ENCODE measurements around the gene DDX31.

DDX31 gene

DNA sequence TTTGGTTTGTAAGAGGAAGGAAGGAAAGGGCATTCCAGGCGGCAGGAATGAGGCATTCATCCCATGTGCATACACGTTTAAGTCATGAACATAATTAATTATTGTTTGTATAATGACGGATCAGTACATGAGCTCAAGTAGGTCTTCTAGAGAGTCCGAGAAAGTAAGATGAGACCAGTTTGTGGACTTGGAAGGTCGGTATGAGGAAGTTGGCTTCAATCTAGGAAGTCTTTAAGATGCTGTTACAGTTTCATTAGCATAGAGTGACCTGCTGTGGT lies 2.6 kb upstream of the DDX31 start:
- no peak for DNase-seq (ENCODE audit: low read depth)

DNA sequence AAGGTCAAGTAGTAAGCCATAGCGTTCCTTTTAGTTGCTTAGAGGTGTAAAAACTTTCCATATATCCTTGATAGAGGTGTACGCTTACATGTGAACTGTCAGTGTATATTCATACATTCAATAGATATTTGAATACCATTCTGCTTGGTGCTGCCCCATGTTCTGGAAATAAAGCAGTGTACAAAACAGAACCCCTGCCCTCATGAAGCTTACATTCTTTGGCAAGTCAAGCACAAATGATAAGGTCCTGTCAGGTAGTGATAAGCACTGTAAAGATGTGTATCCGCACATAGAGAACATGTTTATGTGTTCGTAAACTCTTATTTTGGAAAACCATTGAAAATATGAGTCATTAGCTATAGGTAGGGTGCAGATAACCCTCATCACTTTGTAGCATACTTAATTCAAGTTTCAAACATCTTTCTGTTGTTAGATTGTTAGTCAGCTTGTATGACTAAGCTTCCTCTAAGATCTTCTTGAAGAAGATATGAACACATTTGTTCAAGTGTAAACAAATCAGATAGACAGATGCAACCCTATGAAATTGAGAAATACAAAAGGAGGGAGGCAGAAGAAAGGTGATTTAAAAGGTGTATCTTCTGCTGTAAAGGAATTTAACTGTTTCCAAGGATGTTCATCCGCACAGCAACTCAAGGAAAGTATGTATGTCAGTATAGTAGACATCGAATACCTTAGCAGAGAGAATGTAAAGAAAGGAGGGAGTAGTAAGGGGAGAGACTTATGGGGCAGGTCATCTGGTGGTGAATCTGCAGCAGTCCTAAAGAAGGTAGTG lies 2.0 kb upstream of the DDX31 start:
- DNase-seq (ENCODE audit: low read depth) = no peak

DNA sequence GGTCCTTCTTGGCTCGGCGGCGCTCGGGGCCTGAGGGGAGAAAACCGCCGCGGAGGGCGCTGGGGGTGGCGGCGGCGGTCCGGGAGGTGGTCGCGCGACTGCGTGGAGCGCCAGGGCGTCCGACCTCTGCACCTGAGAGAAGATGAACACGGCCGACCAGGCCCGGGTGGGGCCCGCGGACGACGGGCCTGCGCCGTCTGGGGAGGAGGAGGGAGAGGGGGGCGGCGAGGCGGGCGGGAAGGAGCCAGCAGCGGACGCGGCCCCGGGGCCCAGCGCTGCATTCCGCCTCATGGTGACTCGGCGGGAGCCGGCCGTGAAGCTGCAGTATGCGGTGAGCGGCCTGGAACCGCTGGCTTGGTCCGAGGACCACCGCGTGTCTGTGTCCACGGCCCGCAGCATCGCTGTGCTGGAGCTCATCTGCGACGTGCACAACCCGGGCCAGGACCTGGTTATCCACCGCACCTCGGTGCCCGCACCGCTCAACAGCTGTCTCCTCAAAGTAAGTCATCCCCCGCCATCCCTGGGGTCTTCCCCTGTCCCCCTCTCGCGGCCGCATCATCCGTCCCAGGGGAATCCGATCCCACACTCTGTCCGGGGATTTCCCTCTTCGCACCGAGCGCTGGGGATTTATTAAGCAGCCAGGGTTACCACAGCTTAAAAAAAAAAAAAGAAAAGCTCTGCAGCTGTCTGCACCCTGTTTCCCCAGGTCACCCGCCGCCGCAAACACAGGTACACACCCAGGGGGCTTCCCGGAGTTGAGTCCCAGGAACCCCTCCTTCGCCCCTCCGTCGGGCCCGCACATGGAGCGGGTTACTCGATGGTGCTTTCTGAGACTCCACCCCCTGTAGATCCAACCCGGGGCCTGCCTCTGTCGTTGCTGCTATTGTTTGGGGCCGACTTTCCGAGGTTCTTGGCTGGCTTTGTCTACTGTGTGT lies 941 bp upstream of the DDX31 start, which contains the start of gene GTF3C4:
TSS of gene GTF3C4 (plus strand) at position 8 of the 935 bp plus-strand sequence. CDS start at position 143, 135 bp downstream.
- peak; percentile 43 for DNase-seq (ENCODE audit: low read depth)

DNA sequence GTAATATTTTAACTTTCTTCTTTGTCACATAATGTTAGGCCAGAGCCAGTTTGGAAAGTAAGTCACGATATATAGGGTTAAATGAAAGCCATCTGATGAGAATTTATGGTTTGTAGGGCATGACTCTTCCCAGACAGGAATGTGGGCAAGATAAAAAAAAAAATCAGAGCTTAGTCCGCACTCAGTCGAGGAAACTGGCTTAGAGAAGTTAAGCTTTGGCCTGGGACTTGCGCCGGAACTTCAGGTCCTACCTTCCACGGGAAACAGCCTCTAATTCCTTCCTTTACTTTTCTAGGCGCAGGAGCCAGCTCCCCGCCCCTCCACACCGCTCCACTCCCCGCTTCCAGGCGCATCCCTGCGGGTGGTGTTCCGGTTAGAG lies 475 bp downstream of the DDX31 start:
- DNase-seq (ENCODE audit: low read depth) = peak; percentile 12

DNA sequence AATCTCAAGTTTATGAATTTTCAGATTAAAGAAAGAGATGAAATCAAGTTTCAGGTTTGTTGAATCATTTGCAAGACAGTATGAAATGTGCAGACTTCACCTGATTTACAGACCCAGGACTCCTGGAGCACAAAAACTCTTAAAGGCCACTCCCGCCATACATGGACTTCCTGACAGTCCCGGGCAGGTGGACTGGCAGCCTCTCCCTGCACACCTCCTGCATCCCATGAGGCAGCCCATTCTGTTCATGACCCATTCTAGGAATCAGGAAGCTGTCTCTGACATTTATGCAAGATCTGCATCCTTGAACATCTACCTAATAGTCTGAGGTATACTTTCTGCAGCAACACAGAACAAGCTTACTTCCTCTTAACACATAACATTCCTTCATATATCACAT lies 5.9 kb downstream of the DDX31 start:
- no peak for DNase-seq (ENCODE audit: low read depth)

DNA sequence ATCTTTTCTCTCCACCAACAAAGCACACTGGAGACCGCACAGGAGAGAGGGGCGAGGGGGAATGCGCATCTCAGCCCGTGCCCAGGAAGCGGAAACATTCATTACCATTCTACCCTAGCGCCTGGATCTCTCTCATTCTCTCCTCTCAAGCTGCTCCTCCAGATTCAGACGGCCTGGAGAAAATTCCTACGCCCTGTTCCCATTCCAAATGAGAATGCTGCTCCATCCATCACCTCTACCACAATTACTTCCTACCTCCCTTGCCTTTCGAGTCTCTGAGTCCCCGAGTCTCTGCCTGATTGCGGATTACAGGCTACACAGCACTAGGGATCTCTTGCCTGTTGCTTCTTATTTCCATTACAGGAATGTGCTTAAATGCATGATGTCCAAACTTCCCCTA lies 6.7 kb downstream of the DDX31 start:
- no peak for DNase-seq (ENCODE audit: low read depth)

DNA sequence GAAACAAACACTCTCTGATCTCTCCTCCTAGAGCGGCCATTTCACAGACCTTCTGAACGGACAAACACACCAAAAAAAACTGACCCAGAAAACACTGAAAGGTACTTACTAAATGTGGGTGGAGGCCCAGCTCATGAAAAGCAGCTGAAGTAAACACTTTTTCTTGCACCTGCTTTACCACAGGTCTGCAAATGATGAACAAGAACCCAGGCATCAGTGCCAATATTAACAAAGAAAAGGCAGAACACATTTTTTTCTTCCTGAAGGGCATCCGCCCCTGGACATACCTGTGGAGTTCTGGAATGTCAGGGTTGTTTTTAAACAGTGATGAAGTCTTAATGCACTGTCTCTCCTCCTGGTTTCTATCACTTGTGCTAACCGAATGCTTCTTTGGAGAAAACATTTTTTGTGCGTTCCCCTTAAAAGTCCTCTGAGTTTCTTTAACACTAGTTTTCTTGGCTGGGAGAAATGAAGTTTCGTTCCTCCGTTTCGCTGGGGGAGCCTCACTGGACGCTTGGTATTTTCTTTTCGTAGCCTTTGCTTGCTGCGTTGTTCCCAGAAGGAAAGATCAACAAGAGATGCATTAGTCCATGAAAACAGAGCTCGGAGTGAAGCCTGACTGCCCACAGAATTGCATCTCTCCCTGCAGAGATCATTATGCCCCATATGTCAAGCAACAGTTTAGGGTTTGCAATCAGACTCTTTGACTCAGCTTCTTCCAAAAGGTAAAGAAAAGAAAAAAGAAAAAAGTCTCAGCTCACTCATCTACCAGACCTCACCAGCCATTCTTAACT lies 7.4 kb downstream of the DDX31 start:
- DNase-seq (ENCODE audit: low read depth) = no peak

DNA sequence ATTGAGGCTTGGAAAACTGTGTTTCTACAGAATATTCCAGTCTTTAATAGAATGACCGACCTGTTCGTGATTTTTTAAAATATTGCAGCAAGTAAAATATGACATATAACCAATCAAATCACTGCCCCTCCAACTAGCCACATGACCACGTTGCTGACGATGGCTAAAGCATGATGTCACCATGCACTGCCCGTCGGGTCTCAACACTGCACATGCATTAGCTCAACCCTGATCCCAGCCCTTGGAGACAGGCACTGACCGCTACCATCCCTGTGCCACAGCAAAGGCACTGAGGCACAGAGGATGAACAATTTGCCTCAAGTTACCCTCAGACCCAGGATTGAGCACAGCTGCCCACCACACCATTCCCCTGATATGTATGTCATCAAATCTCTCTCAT lies 13.5 kb downstream of the DDX31 start:
- DNase-seq (ENCODE audit: low read depth) = no peak

DNA sequence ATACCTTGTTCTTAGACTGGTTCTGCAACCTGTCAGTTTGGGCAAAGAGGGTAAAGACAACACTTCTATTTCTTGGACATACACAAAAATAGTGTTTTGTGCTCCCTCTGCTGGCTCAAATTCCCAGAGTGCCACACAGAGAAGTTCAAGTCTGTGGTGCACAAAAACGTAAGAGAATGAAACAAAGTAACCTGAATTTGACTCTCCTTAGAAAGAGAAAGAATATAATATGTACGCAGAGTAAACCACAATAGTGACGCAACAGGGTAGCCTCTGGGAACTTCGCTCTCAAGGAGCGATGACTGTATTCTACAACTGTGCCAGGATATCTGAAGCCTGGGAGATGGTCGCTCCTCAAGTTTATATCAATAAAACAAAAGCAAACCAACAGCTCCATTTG lies 18.5 kb downstream of the DDX31 start:
- no peak for DNase-seq (ENCODE audit: low read depth)

DNA sequence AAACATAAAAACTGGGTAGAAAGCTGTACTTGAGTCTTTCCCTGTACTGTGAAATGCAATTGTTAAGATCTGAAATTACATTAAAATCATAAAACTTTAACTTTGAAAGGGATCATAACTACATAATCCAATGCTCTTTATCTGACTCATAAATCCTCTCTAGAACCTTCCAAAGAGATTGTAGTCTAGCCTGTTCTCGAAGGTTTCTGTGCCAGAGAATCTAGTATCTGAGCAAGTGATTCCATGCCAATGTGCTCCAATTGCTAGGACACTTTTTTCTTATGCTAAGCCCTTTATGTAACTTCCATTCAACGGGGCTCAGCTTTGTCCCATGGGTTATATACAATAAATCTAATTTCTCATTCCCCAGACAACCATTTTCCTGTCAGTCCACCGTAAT lies 21.1 kb downstream of the DDX31 start:
- DNase-seq (ENCODE audit: low read depth) = no peak

DNA sequence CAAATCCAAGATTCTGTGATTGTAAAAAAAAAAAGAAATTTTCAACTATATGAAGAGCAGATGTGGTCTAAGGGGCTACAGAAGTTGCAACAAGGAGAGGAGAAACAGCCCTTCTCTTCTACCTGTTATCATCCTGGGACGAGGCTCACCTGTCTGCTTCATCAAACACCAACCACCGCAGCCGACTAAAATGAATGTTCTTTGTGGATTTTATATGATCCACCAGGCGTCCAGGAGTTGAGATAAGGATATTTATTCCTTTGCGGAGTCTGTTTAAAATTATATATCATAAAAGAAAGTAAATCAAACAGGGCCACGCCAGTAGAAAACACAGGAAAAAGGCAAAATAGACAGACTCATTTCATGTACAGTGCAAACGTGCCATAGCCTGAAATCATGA lies 21.5 kb downstream of the DDX31 start:
- DNase-seq (ENCODE audit: low read depth) = no peak

DNA sequence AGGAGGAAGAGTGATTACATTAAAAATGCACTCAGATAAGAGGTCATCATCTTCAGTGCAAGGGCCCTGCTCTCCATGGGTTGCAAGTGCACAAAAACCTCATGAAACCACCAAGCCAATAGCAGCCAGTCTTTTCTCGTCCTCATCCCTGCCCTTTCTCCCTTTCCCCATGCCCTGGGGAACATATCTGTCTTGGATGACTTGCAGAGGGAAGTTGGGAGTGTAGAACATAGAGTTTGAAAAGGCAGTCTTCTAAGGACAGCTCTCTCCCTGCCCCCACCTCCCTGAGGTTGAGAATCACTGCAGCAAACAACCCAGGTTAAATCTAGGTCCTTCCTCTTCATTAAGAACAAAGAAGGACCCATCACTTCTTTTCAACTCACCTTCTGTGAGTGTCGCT lies 22.0 kb downstream of the DDX31 start:
- DNase-seq (ENCODE audit: low read depth) = no peak

DNA sequence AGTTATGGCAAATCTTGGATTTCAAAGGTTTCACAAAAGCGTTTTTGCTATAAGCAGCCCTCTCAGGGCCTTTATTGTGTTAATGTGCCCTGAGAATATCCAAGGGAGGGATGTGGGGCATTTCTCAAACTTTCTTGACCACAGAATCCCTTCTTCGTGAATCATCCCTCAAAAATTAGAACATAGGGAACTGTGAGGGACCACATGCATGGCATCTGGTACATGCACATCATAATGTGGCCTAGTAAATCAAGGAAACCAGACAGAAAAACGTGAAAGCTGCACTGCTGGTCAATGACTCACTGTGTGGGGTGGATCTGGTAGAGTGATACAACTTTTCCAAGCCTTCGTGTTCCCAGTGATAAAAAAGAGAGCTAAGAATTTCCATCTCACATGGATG lies 22.4 kb downstream of the DDX31 start:
- no peak for DNase-seq (ENCODE audit: low read depth)

DNA sequence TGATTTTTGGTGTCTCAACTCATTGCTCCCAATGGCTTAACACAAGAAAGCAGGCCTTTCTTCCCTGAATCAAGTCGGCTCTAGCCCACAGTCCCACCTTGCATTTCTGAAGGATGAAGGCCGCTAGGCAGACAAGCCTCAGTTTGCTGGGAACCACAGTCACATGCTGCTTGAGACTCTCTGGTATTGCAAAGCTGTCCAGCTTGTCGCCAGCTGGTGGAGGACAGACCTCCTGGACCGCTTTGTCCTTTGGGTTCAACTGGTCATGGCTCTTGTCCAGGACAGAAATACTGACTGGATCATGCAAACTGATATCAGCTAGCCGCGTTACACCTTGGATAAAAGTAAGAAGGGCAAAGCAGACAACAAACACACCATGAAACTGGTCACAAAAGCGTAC lies 23.1 kb downstream of the DDX31 start:
- no peak for DNase-seq (ENCODE audit: low read depth)

DNA sequence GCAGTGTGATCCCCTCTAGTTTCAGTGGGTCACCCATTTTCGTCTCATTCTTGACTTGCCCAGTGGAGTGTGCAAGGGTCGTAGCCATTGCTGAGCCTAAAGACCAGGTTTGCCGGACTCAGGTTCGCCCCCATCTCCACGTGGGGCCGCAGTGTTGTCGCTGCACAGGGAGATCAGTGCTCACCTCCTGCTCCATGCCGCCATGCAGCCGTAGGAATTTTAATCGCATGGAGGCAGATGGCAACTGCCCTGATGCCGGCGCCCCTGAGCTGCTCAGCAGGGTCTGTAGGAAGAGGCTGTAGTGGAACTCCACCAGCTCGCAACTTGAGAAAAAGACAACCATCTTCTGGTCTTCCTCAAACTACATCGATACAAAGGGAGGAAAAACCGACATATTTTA lies 24.1 kb downstream of the DDX31 start:
- DNase-seq (ENCODE audit: low read depth) = no peak

DNA sequence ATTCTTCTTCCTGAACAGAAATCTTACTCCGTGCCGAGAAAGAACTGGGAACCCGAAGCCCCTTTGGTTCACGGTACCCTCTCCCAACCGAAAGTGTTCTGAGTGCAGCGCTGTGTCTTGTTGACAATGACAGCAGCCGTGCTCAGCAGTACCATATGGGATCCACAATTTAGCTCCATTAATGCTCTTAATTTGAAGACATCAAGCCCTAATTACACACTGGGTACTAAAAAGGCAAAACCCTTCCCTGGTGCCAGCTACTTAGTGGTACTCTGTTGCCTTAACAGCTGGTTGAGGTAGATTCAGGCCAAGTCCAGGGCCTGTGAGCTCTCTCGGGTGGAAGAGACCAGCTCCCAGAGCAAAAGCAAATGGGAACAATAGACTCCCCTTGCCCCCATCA lies 24.5 kb downstream of the DDX31 start:
- DNase-seq (ENCODE audit: low read depth) = no peak

DNA sequence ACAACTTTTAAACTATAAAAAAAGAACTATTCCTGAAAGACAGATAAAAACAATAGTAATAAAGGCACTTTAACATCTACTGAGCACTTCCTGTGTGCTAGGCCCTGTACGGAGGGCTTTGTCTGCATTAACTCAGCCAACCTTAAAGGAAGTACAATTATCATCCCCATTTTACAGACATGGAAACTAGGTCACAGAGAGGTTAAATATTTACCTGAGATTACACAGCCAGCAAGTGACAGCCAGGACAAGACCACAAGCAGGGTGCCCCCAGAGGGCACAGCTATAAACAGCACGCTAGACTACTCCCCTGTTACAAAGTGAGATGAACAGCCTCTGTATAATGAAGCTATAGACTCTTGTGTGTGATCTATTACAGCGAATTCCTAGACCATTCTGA lies 25.5 kb downstream of the DDX31 start:
- DNase-seq (ENCODE audit: low read depth) = no peak

DNA sequence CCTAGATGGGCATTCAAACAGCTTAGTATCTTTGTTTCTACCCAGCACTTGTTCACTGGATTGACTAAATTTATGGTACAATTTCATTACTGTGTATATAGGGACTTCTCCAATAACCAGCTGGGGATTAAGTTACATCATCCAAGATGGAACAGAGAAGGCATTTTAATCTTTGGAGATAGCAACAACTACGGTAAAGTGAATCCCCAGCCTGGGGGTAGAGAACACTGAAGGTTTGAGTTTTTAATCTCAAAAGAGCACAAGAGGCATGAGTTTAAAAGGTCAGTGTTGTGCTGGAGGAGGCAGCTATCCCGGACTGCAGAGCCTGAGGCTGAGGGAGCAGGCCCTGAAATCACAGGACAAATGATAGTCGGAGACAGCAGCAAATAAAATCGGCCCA lies 28.6 kb downstream of the DDX31 start:
- no peak for DNase-seq (ENCODE audit: low read depth)

DNA sequence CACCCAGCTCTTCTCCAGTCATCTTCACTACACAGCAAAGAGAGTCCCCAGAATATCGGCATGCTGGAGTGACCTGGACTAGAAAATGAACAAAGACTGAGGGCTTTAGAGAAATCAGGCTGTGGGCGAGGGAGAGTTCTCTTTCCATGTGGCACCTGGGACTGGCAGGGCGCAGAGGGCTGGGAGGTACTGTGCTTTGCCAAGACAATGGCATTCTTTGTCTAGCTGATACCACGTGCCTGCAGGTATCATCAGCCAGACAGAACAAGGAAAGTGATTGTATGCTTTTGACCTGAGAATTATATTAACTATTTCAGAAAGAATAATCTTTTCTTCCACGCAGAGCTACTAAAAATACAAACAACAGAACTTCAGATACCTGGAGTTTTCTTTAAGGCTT lies 30.5 kb downstream of the DDX31 start:
- DNase-seq (ENCODE audit: low read depth) = no peak

DNA sequence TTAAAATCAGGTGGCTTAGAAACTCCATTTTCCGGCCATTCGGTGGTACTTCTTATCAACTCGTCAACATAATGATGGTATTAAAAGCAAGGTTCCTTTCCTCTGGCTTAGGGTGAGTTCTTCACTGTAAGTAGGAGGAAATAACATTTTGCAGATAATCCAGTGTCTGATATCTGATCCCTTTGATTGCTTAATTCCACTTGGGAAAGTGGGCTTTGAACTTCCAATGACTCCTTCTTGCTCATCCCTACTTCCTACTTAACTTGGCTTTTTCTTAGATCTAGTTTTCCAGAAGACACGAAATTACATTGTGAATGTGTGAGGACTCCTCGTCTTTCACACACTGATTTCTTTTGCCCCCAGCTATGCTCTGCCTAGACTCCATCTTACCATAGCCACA lies 31.5 kb downstream of the DDX31 start:
- no peak for DNase-seq (ENCODE audit: low read depth)

DNA sequence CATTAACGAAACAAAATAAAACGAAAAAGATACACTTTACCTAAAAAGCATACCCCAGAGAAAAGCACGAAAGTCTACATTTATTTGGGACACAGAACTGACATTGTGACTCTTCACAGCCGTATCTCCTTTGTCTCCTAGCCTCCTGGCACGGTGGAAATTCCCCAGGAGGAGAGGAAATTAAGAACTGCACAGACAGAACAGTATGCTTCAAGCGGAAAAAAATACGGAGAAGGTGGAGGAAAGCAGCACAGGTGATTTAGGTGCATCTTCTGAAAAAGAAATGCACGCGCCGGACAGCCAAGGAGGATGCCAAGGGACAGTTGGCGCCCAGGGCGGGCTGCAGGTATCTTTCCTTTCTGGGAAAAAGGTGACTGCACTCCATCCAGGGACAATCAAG lies 32.0 kb downstream of the DDX31 start:
- DNase-seq (ENCODE audit: low read depth) = no peak

DNA sequence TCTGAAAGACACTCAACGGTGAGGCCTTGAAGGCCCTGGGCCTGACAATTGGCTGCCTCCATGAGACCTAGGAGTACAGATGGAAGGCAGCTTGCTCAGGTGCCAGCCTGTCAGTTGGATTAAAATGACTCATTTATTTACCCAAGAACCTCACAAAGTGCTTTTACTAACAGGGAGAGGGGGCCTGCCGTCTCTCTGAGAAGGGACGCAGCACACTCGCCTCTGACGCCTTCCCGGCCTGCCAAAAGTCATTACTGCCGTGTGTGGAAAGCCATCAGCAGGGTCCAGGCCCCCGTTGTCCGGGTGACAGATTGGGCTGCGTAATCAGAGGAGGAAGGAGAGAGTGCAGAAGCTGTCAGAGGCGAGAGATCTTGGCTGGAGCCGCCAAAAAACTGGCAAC lies 32.4 kb downstream of the DDX31 start:
- DNase-seq (ENCODE audit: low read depth) = no peak

DNA sequence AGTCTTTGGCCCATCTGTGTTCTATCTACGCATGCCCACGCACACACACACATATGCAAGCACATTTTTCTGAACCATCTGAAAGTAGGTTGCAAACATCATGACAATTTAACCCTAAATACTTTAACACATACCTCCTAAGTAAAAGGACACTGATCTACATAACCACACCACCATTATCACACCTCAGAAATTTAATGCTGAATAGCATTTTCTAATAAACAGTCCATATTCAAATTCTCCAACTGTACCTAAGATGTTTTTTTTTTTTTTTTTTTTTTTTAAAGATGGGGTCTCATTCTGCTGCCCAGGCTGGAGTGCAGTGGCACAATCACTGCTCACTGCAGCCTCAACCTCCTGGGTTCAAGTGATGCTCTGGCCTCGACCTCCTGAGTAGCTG lies 35.5 kb downstream of the DDX31 start:
- DNase-seq (ENCODE audit: low read depth) = no peak
